ENCODE measurements around the gene SUN2.

- TF ChIP-seq CTCF (IDR thresholded peaks at IDR 0.05), result no peak
- TF ChIP-seq POLR2AphosphoS5 (IDR thresholded peaks at IDR 0.05), result no peak
- no peak for TF ChIP-seq POLR2A (IDR thresholded peaks at IDR 0.05)
These were observed 25.4 kb downstream of the SUN2 start for GRCh38 chr22:38730411-38730871.

Data from upper lobe of left lung (tissue), 4 donors.